HepG2 (cell line): ENCODE measurements around the gene URI1. TPM values are rescaled to one million over a fixed set of nuclear protein-coding genes. Genes with fewer than 3 reads are reported as not detected.

ENCODE experiments used
- ATAC-seq: fragments of 200-7000 bp; cut with Tn5 transposase; 3 replicates; pipeline ENCODE4 v1.9.1; 2020; ENCODE audit warnings: mild to moderate bottlenecking, moderate library complexity
- BruUV-seq: library from RNA; stranded (reverse); fragments of 400-500 nt; replicated peaks from 2 replicates; lab custom pipeline; 2021; lab: Mats Ljungman, UMichigan
- CTCF ChIA-PET: fragments of 300-600 bp; formaldehyde crosslinking; extraction: SDS; loops from one replicate; lab custom pipeline; 2021; ENCODE audit warnings: low total read pairs, inconsistent platforms, low intra/inter-chr PET ratio; lab: Yijun Ruan, JAX
- POLR2A ChIA-PET: fragments of 350-600 bp; sonication (Branson Sonifier 250); formaldehyde crosslinking; loops from one replicate; lab custom pipeline; 2020; ENCODE audit warnings: antibody characterized with exemption, inconsistent platforms; lab: Yijun Ruan, JAX
- DNase-seq: peaks from one replicate; pipeline ENCODE4 v3.0.0-alpha.2; 2015; ENCODE audit warnings: low spot score
- FAIRE-seq: peaks from 3 replicates; lab custom pipeline; 2011; peaks lifted over from hg19 to GRCh38; lab: Jason Lieb, UNC
- H2AFZ ChIP-seq: one replicate; pipeline ENCODE4 v1.6.1; 2011; ENCODE audit warnings: low read length, inconsistent platforms
- H3K27ac ChIP-seq: fragments of 300-600 bp; 3 replicates; pipeline ENCODE4 v1.8.0; 2011; ENCODE audit warnings: mixed run types, mild to moderate bottlenecking, mixed read lengths, low read length, inconsistent platforms; ENCODE audit not compliant: insufficient read depth; ENCODE audit errors: extremely low read length
- H3K27me3 ChIP-seq, 2 experiments: fragments of 200-600 bp in 1 of 2; 2 replicates in 1 of 2; 3 replicates in 1 of 2; pipeline versions ENCODE4 v1.6.0 to v1.8.0; 2011; ENCODE audit warnings: low read length in 2 of 2, mild to moderate bottlenecking in 2 of 2, moderate library complexity in 2 of 2, inconsistent platforms in 1 of 2; ENCODE audit not compliant: insufficient read depth in 2 of 2, control insufficient read depth in 1 of 2
- H3K36me3 ChIP-seq, 2 experiments: fragments of 200-600 bp in 1 of 2; replicated peaks in 1 of 2; 2 replicates in 1 of 2; 3 replicates in 1 of 2; pipeline versions ENCODE4 v1.5.1 to v1.8.0; 2011; ENCODE audit warnings: low read length in 2 of 2, inconsistent platforms in 1 of 2; ENCODE audit not compliant: insufficient read depth in 2 of 2, control insufficient read depth in 1 of 2
- H3K4me1 ChIP-seq: 2 replicates; pipeline ENCODE4 v1.5.1; 2012; ENCODE audit warnings: low read length, inconsistent platforms; ENCODE audit not compliant: insufficient read depth
- H3K4me2 ChIP-seq: 2 replicates; pipeline ENCODE4 v1.6.0; 2011; ENCODE audit warnings: low read depth, low read length, inconsistent platforms
- H3K4me3 ChIP-seq, 3 experiments: fragments of 200-600 bp in 1 of 3; sonication (generic), shearing (Covaris generic) in 1 of 3; replicated peaks in 1 of 3; 2 replicates each; pipeline ENCODE4 v1.5.1; 2011 to 2016; ENCODE audit warnings: low read length in 3 of 3, inconsistent platforms in 2 of 3, low read depth in 2 of 3, mild to moderate bottlenecking in 2 of 3, control low read depth in 1 of 3, mixed read lengths in 1 of 3; ENCODE audit not compliant: insufficient read depth in 1 of 3
- H3K79me2 ChIP-seq: one replicate; pipeline ENCODE4 v1.6.1; 2011; ENCODE audit warnings: low read length, inconsistent platforms; ENCODE audit not compliant: insufficient read depth
- H3K9ac ChIP-seq: 2 replicates; pipeline ENCODE4 v1.6.0; 2011; ENCODE audit warnings: mild to moderate bottlenecking, low read depth, low read length, inconsistent platforms; ENCODE audit not compliant: insufficient read depth
- H3K9me3 ChIP-seq: 2 replicates; pipeline ENCODE4 v1.5.1; 2012; ENCODE audit warnings: mild to moderate bottlenecking, low read length
- H4K20me1 ChIP-seq: 2 replicates; pipeline ENCODE4 v1.6.0; 2011; ENCODE audit warnings: inconsistent platforms, mild to moderate bottlenecking, low read length, moderate library complexity; ENCODE audit not compliant: insufficient read depth
- ETV5 ChIP-seq: IDR thresholded peaks from 2 replicates; pipeline ENCODE4 v1.6.1; 2018; ENCODE audit warnings: missing biosample characterization, missing genetic modification reagents, inconsistent platforms, borderline replicate concordance
- MLX ChIP-seq: IDR thresholded peaks from 2 replicates; pipeline ENCODE4 v1.6.1; 2016
- NR1H2 ChIP-seq: sonication (generic); formaldehyde crosslinking; IDR thresholded peaks from 2 replicates; pipeline ENCODE4 v1.8.1; 2022; ENCODE audit warnings: low read depth, missing genetic modification reagents, borderline replicate concordance
- RBAK ChIP-seq: sonication (generic); formaldehyde crosslinking; IDR thresholded peaks from 2 replicates; pipeline ENCODE4 v1.5.1; 2020; ENCODE audit warnings: mild to moderate bottlenecking, missing genetic modification reagents
- RBM39 ChIP-seq: fragments of 200-400 bp; formaldehyde crosslinking; IDR thresholded peaks from one replicate; pipeline ENCODE4 v1.6.1; 2018; ENCODE audit warnings: antibody characterized with exemption, mild to moderate bottlenecking, low read depth, low read length; ENCODE audit not compliant: poor library complexity, severe bottlenecking
- TOE1 ChIP-seq: sonication (generic); formaldehyde crosslinking; IDR thresholded peaks from 2 replicates; pipeline ENCODE4 v1.4.0; 2020; ENCODE audit warnings: mild to moderate bottlenecking, missing genetic modification reagents
- ZNF282 ChIP-seq: fragments of 450-650 bp; IDR thresholded peaks from 2 replicates; pipeline ENCODE4 v1.6.1; 2018; ENCODE audit not compliant: partially characterized antibody
- ZNF547 ChIP-seq: sonication (generic); formaldehyde crosslinking; IDR thresholded peaks from 2 replicates; pipeline ENCODE4 v1.5.1; 2020; ENCODE audit warnings: mild to moderate bottlenecking, missing genetic modification reagents
- WGBS: methylation state at CpG from one replicate; pipeline ENCODE4 v1.1.6; 2017; ENCODE audit warnings: low lambda C conversion rate; 5-methylcytosine and 5-hydroxymethylcytosine counted together
- in situ Hi-C: cut with HindIII; loops from 2 replicates; pipeline ENCODE4 v1.10.0; 2017; ENCODE audit warnings: low pct_unique_long_range_greater_than_20kb; ENCODE audit not compliant: extremely low pct_ligation_motif_present
- intact Hi-C: fragments of 100-400 bp; cut with micrococcal nuclease; formaldehyde crosslinking; loops from one replicate; pipeline ENCODE4 v1.10.0; 2022; ENCODE audit not compliant: unreplicated experiment
- polyA plus RNA-seq, 8 experiments: library from polyadenylated mRNA; depleted of rRNA in 3 of 8; stranded (reverse) in 7 of 8; unstranded in 1 of 8; fragments of >200 nt; fragmentation: Illumina TruSeq in 4 of 8; extraction: Trizol in 4 of 8; gene quantifications; 2 replicates each; pipeline versions ENCODE4 v1.2.1 to v1.2.3, GENCODE V29; 2011 to 2016; ENCODE audit warnings: low read depth in 4 of 8, missing spikeins in 1 of 8, mixed read lengths in 1 of 8; ENCODE audit not compliant: insufficient read depth in 1 of 8
- total RNA-seq, 5 experiments: library from RNA; depleted of rRNA; stranded (reverse); fragments of >200 nt; fragmentation: Illumina TruSeq; extraction: Trizol; gene quantifications; 2 replicates each; pipeline ENCODE4 v1.2.3, GENCODE V29; 2016; ENCODE audit warnings: low read depth in 1 of 5

Gene URI1
- total and polyA plus RNA-seq, 2 of the 13 experiments (the other 11 are each of a cell fraction or from before 2014, with no cell fraction given) = 43.6 to 67.9 TPM

GRCh38 chr19:30029721-30030510 lies 87.9 kb downstream of the URI1 start:
- WGBS = 96% methylated on average over 4 of the region's 4 CpGs
- no TSS peak for BruUV-seq
- H3K27me3 ChIP-seq = no peaks in the 10 kb centered on the region
- in situ Hi-C loops (no loop called here), intact Hi-C loops (no loop called here)
- no peak overlapping the region for H3K4me3 ChIP-seq
- H2AFZ ChIP-seq = no peak overlapping the region
- no peaks in the 10 kb centered on the region for H3K9me3 ChIP-seq
- no peaks in the 10 kb centered on the region; a peak in 1 of 5 replicates for H3K36me3 ChIP-seq
- no peak overlapping the region for H3K4me2 ChIP-seq
- ATAC-seq (no peak), FAIRE-seq (no peak), DNase-seq (no peak)
- POLR2A ChIA-PET = no interaction called here
- H4K20me1 ChIP-seq = no peaks in the 10 kb centered on the region
- TF ChIP-seq TOE1 (CRISPR knock-in tag) (no peak), ZNF282 (no peak), ETV5 (CRISPR knock-in tag) (no peak), ZNF547 (CRISPR knock-in tag) (no peak), RBAK (CRISPR knock-in tag) (no peak), RBM39 (no peak)
- H3K9ac ChIP-seq = no peak overlapping the region
- H3K27ac ChIP-seq = no peak overlapping the region
- H3K79me2 ChIP-seq = no peaks in the 10 kb centered on the region
- CTCF ChIA-PET = no interaction called here
- no peaks in the 10 kb centered on the region for H3K4me1 ChIP-seq

- Histone ChIP-seq H3K4me3 (no peak overlapping the region), H3K36me3 (peaks cover 0 to 1% of the 10 kb centered on the region in 2 experiments; a peak in 2 of 5 replicates), H3K4me1 (no peaks in the 10 kb centered on the region), H3K9ac (no peak overlapping the region), H2AFZ (no peak overlapping the region), H3K79me2 (no peaks in the 10 kb centered on the region), H3K27ac (no peak overlapping the region), H4K20me1 (no peaks in the 10 kb centered on the region), H3K4me2 (no peak overlapping the region), H3K9me3 (no peaks in the 10 kb centered on the region), H3K27me3 (no peaks in the 10 kb centered on the region)
- FAIRE-seq = no peak
- ATAC-seq = no peak
- CTCF ChIA-PET = no interaction called here
- WGBS = 98% methylated on average over 1 of the region's 1 CpG
- in situ Hi-C loops (no loop called here), intact Hi-C loops (no loop called here)
- BruUV-seq = no TSS peak
- POLR2A ChIA-PET = no interaction called here
- no peak for DNase-seq
- TF ChIP-seq NR1H2 (no peak), MLX (no peak)
Measured at GRCh38 chr19:30034321-30034720, 92.3 kb downstream of the URI1 start.
